Testis (tissue), 3 donors: ENCODE measurements around the gene MUC2. TPM values are rescaled to one million over a fixed set of nuclear protein-coding genes. Genes with fewer than 3 reads are reported as not detected.

Experiments used
- DNase-seq: peaks from one replicate; pipeline ENCODE4 v3.0.0-alpha.2; 2019
- H3K27ac ChIP-seq, 2 donors: fragments of 200-600 bp; sonication (generic); one replicate each; pipeline ENCODE4 v1.5.1; 2019
- H3K27me3 ChIP-seq: fragments of 200-600 bp; sonication (generic); one replicate; pipeline ENCODE4 v1.5.1; 2019
- H3K36me3 ChIP-seq: fragments of 200-600 bp; sonication (generic); one replicate; pipeline ENCODE4 v1.5.1; 2017; ENCODE audit warnings: low read depth; ENCODE audit errors: missing control alignments
- H3K4me1 ChIP-seq: fragments of 200-600 bp; sonication (generic); one replicate; pipeline ENCODE4 v1.5.1; 2019
- H3K4me3 ChIP-seq, 2 donors: fragments of 200-600 bp; sonication (generic); one replicate each; pipeline ENCODE4 v1.5.1; 2017 to 2019
- H3K9me3 ChIP-seq: fragments of 200-600 bp; sonication (generic); one replicate; pipeline ENCODE4 v1.5.1; 2017
- CTCF ChIP-seq, 3 experiments: fragments of 450-650 bp in 2 of 3; fragments of 200-600 bp in 1 of 3; sonication (generic) in 1 of 3; IDR thresholded peaks; one replicate each; pipeline ENCODE4 v1.5.1; 2016 to 2019; ENCODE audit warnings: antibody characterized with exemption in 3 of 3, mild to moderate bottlenecking in 2 of 3, moderate library complexity in 1 of 3
- POLR2A ChIP-seq: fragments of 450-650 bp; IDR thresholded peaks from one replicate; pipeline ENCODE4 v1.6.1; 2017; ENCODE audit warnings: antibody characterized with exemption, mild to moderate bottlenecking, moderate library complexity
- WGBS, 2 donors: methylation state at CpG; one replicate each; pipeline ENCODE4 v1.1.5; 2018; 5-methylcytosine and 5-hydroxymethylcytosine counted together
- intact Hi-C: fragments of 100-400 bp; cut with DNase I; formaldehyde crosslinking; loops from one replicate; pipeline ENCODE4 v1.15.1; 2023; ENCODE audit warnings: low total_unique reads
- polyA plus RNA-seq: library from polyadenylated mRNA; stranded (reverse); fragments of 350-450 nt; fragmentation: Illumina TruSeq; extraction: RNeasy Lipid Tissue Mini Kit (QIAGEN cat#74804); gene quantifications from one replicate; pipeline ENCODE4 v1.2.3, GENCODE V29; 2014; ENCODE audit warnings: low read depth, low replicate concordance; ENCODE audit not compliant: insufficient read depth
- total RNA-seq, 2 donors: library from RNA; depleted of rRNA; stranded (reverse); fragments of >200 nt; gene quantifications; one replicate each; pipeline ENCODE4 v1.2.3, GENCODE V29; 2016

Gene MUC2
- total and polyA plus RNA-seq, 3 donors from 2014 or later: 0.41 to 0.93 (median 0.47) TPM

GRCh38 chr11:1104411-1105182 is 29.9 kb downstream of the MUC2 start:
- intact Hi-C loops: no loop called here
- Histone ChIP-seq H3K27ac (no peak overlapping the region), H3K4me1 (no peaks in the 10 kb centered on the region), H3K4me3 (no peak overlapping the region), H3K36me3 (no peaks in the 10 kb centered on the region), H3K27me3 (no peaks in the 10 kb centered on the region), H3K9me3 (no peaks in the 10 kb centered on the region)
- TF ChIP-seq CTCF (IDR thresholded peaks at IDR 0.05) (no peak), POLR2A (no peak)
- DNase-seq: no peak
- 90 to 93% methylated on average over 13 to 28 of the region's 28 CpGs for WGBS, 2 donors

GRCh38 chr11:1105183-1105565 is 30.5 kb downstream of the MUC2 start:
- TF ChIP-seq CTCF (IDR thresholded peaks at IDR 0.05) (no peak), POLR2A (no peak)
- intact Hi-C loops: no loop called here
- no peak overlapping the region for H3K4me3 ChIP-seq
- no peak overlapping the region for H3K27ac ChIP-seq
- H3K9me3 ChIP-seq: no peaks in the 10 kb centered on the region
- H3K4me1 ChIP-seq: no peaks in the 10 kb centered on the region
- no peak for DNase-seq
- WGBS, 2 donors: 89% methylated on average over 7 of the region's 7 CpGs; no CpG with 5 or more reads in 1 of the 2 donors
- H3K27me3 ChIP-seq: no peaks in the 10 kb centered on the region
- H3K36me3 ChIP-seq: no peaks in the 10 kb centered on the region

GRCh38 chr11:1106387-1106786 is 31.7 kb downstream of the MUC2 start:
- intact Hi-C loops: no loop called here
- Histone ChIP-seq H3K27ac (no peak overlapping the region), H3K27me3 (no peaks in the 10 kb centered on the region), H3K9me3 (no peaks in the 10 kb centered on the region), H3K4me3 (no peak overlapping the region), H3K36me3 (no peaks in the 10 kb centered on the region), H3K4me1 (no peaks in the 10 kb centered on the region)
- WGBS, 2 donors: 88 to 100% methylated on average over 1 of the region's 1 CpG
- no peak for TF ChIP-seq CTCF (IDR thresholded peaks at IDR 0.05)
- no peak for TF ChIP-seq POLR2A
- DNase-seq: no peak

- intact Hi-C loops: no loop called here
- Histone ChIP-seq H3K27ac (no peak overlapping the region), H3K27me3 (no peaks in the 10 kb centered on the region), H3K9me3 (no peaks in the 10 kb centered on the region), H3K4me3 (no peak overlapping the region), H3K4me1 (no peaks in the 10 kb centered on the region), H3K36me3 (no peaks in the 10 kb centered on the region)
- no peak for DNase-seq
- 68 to 80% methylated on average over 5 to 32 of the region's 32 CpGs for WGBS, 2 donors
- TF ChIP-seq CTCF (IDR thresholded peaks at IDR 0.05) (no peak), POLR2A (no peak)
These were observed 32.9 kb downstream of the MUC2 start for GRCh38 chr11:1107316-1108245.
